GM12801 (cell line): ENCODE data around the gene SERPINB4.

Source experiments
- TF ChIP-seq, protein P1 (sequence below): IDR thresholded peaks from one replicate; pipeline ENCODE4 v1.5.1; 2011; ENCODE audit warnings: control low read depth; ENCODE audit not compliant: insufficient read length; ENCODE audit errors: extremely low read depth

The SERPINB4 gene

DNA sequence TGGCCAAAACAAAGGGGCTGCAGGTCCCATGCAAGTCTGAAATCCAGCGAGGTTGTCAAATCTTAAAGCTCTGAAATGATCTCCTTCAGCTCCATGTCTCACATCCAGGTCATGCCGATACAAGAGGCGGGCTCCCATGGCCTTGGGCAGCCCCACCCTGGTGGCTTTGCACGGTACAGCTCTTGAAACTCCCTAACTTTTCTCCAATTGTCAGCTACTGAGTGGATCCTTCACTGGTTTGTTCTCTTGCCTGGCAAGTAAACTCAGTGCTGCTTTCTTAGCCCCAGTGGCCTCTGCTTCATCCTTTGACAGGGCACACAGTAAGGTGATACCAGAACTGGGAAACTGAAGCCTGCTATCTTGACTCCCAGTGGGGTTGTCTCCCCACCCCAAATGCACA is 30.6 kb downstream of the SERPINB4 start:
- TF ChIP-seq, protein P1, sequence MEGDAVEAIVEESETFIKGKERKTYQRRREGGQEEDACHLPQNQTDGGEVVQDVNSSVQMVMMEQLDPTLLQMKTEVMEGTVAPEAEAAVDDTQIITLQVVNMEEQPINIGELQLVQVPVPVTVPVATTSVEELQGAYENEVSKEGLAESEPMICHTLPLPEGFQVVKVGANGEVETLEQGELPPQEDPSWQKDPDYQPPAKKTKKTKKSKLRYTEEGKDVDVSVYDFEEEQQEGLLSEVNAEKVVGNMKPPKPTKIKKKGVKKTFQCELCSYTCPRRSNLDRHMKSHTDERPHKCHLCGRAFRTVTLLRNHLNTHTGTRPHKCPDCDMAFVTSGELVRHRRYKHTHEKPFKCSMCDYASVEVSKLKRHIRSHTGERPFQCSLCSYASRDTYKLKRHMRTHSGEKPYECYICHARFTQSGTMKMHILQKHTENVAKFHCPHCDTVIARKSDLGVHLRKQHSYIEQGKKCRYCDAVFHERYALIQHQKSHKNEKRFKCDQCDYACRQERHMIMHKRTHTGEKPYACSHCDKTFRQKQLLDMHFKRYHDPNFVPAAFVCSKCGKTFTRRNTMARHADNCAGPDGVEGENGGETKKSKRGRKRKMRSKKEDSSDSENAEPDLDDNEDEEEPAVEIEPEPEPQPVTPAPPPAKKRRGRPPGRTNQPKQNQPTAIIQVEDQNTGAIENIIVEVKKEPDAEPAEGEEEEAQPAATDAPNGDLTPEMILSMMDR, result no peak

DNA sequence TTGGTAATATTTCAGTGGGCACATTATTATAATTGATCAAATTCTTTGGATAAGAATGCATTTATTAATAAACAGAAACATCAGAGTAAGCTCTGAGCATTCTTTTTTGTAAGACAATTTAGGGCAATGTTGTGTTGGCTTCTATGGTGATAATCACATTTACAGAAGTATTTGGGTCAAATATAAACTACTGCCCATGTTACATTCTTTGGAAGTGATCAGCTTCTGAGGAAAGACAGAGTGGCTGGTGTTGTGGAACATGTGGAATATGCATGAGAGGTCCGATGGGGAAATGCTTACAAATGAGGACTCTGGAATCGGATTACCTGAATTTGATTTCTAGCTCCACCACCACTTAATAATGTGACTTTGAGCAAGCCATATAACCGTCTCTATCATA is 37.5 kb downstream of the SERPINB4 start:
- TF ChIP-seq, protein P1, result no peak

DNA sequence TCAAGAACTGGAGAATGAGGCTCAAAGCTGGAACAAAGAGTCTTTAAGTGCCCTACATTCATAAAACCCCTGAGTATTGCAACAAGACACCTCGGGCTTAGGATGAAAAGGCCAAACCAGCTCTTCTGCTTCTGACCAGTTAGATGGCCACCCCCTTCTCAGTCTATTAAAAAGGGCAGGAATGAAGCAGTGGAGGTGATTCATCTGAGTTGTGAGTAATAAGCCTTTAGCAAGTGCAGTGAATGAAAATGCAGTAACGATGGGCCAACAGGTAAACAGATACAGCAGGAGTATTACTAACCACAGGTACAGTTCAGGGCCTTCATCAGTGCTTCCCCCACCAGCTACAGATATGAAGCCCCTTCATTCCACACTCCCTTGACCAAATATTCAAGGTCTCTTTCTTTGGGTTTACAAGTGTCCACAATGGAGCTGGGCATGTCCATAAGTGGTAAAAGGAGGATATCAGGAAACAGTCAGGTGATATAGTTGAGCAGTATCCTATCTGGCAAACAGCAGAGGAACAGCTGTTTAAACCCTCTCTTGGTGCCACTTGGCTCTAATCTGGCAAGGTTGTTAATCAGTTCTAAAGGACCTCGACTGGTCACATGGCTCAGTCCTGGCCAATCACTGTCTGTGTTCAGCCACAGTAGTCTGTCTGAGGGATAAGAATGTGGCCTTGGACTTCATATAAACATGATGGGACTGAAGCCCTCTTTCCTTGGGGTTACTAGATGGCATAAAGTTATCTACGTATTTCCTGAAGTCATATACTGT is 39.1 kb downstream of the SERPINB4 start:
- TF ChIP-seq, protein P1, result no peak

DNA sequence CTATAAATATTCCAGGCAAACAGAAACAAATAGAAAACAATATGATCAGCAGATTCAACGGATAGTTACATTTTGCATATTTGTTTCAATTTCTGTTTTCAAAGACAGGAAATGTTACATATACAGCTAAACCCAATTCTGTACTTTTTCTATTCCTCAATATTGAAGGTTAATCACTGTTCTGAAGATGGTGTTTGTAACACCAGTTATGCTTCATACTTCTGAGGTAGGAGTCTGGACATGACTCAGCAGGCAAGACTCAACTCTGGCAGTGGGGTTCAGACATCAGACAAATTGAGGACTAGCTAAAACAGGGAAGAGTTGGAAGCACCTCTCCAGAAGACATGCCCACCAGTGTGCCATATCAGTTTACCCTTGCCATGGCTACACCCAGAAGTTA is 40.3 kb downstream of the SERPINB4 start:
- TF ChIP-seq, protein P1, result no peak

DNA sequence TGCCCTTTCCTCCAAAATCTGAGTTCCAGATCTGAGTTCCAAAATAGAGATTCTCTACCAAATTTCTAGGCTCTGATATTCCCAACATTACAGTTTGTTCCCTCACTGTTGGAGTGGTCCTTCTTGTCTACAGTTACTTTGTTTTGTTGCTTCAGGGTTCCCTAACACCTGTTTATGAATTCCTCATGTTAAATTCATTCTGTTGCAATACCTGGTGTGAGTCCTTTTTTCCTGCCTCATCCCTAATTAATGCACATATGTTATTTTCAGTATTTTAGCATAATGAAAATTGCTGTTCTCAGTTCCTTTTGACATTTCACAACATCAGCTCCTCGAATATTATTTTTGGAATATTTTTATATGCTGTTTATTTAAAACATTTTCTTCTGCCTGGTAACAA is 40.7 kb downstream of the SERPINB4 start:
- TF ChIP-seq, protein P1, result no peak

DNA sequence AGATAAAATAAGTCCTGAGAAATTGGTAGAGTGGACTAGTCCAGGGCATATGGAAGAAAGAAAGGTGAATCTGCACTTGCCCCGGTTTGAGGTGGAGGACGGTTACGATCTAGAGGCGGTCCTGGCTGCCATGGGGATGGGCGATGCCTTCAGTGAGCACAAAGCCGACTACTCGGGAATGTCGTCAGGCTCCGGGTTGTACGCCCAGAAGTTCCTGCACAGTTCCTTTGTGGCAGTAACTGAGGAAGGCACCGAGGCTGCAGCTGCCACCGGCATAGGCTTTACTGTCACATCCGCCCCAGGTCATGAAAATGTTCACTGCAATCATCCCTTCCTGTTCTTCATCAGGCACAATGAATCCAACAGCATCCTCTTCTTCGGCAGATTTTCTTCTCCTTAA is 47.1 kb downstream of the SERPINB4 start:
- TF ChIP-seq, protein P1, result no peak

DNA sequence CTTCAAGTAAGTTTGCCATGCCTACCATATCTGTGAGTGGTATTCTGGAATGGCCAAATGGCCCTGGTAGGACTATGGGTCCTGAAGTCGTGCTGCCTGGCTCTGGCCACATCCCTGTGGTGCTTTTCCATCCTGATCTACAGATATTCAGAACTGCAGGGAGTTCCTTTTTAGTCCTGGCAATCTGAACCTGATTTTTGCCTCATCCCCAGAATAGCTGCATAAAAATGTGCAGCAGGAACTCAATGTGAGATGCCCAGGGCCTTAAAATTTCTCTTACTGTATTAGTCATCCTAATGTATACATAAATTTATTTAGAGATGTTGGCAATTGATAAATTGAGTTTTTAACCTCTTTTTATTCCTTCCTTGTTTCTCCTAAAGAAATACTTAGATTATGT is 51.6 kb downstream of the SERPINB4 start:
- TF ChIP-seq, protein P1, result no peak
